DOHH2 (cell line): ENCODE results near the gene UBFD1.

ENCODE experiments used
- CTCF ChIP-seq: fragments of 200-600 bp; sonication (generic); IDR thresholded peaks from one replicate; pipeline ENCODE4 v1.5.1; 2014; ENCODE audit warnings: antibody characterized with exemption, mild to moderate bottlenecking, low read depth, low read length; ENCODE audit not compliant: poor library complexity, severe bottlenecking
- EZH2phosphoT487 ChIP-seq: fragments of 200-600 bp; sonication (generic); IDR thresholded peaks from 2 replicates; pipeline ENCODE4 v1.6.1; 2017; ENCODE audit warnings: borderline replicate concordance, mild to moderate bottlenecking, antibody characterized with exemption, low read length, moderate library complexity, mixed read lengths

GRCh38 chr16:23521965-23522364 lies 35.6 kb upstream of the UBFD1 start:
- no peak for TF ChIP-seq CTCF
- no peak for TF ChIP-seq EZH2phosphoT487
